ENCODE measurements around the gene FAM169A. TPM values are rescaled to one million over a fixed set of nuclear protein-coding genes. Genes with fewer than 3 reads are reported as not detected.

FAM169A gene
- total and polyA plus RNA-seq, 2 donors (not counting 3 experiments of a cell fraction or from before 2014, with no cell fraction given): 0.06 to 0.62 TPM

DNA sequence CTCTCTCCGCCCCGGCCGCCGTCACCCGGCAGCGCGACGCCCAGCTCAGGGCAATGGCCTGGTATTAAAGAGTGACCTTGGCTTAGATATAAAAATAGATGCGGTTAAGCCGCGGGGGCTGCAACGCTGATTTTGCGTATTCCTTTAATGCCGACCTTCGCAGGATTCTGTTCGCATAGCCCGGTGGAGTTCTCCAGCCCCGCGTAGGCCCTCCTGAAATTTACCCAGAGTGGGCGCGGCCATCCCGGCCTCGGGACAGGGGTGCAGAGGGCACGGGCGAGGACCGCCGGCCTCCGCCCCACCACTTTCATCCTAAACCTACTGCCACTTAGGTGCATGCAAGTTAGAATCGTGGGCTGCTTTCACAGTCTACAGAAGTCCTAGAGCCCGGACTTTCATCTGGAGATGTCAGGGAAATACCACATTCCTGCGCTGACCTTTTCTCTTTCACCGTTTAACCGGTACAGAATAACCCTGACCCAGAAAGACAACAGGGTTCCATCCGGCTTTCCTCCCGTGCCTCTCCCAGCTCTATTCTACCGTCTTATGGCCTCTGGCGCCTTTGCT, 492 bp upstream of the FAM169A start:
- intact Hi-C loops (cut with micrococcal nuclease): no loop called here
- H3K36me3 ChIP-seq (ENCODE audit: control insufficient read depth in 2 of 2, extremely low read depth in 1 of 2, insufficient read depth in 2 of 2, low read length in 2 of 2): no peaks in the 10 kb centered on the region
- H3K79me2 ChIP-seq (ENCODE audit: control insufficient read depth, insufficient read depth, low read length): no peaks in the 10 kb centered on the region
- TF ChIP-seq EZH2 (IDR thresholded peaks at IDR 0.05; ENCODE audit: borderline replicate concordance, low read depth, low read length, severe bottlenecking) (peak; percentile 72), POLR2A (IDR thresholded peaks at IDR 0.05; ENCODE audit: low read depth, low read length) (no peak)
- FAIRE-seq: no peak
- H3K4me2 ChIP-seq (ENCODE audit: insufficient read depth, low read length): peak overlapping the region; percentile 86
- peak overlapping the region; percentile 94 for H2AFZ ChIP-seq (ENCODE audit: low read depth, low read length)
- DNase-seq (ENCODE audit: low read depth, low spot score): no peak
- peaks cover 23 to 34% of the 10 kb centered on the region in 2 experiments for H3K27me3 ChIP-seq (ENCODE audit: control insufficient read depth in 2 of 2, insufficient read depth in 2 of 2, low read length in 2 of 2)
- H3K27ac ChIP-seq (ENCODE audit: insufficient read depth, low read depth, low read length): no peak overlapping the region
- peak overlapping the region in 2 of 3 experiments; percentile 25 to 40 for H3K4me3 ChIP-seq (replicated peaks in 1 of 3; ENCODE audit: insufficient read depth in 1 of 3, low read depth in 1 of 3, low read length in 3 of 3)
- dilution Hi-C loops (cut with MboI; ENCODE audit: extremely low pct_ligation_motif_present, low sequenced_read_pairs): no loop called here
- no peaks in the 10 kb centered on the region for H3K9me3 ChIP-seq (replicated peaks; ENCODE audit: control insufficient read depth, insufficient read depth, low read length)
- ChIA-PET POLR2A (no interaction called here), CTCF (interaction anchor here (1.1 kb wide), 1 partner anchor 41 kb away, joined by 3 read pairs; no protein-coding TSS in a partner anchor)
- peaks cover 11% of the 10 kb centered on the region for H3K4me1 ChIP-seq (ENCODE audit: control insufficient read depth, extremely low read depth, insufficient read depth, low read length)
- no peaks in the 10 kb centered on the region for H4K20me1 ChIP-seq (replicated peaks; ENCODE audit: control insufficient read depth, extremely low read depth, insufficient read depth, low read length)
- H3K9me1 ChIP-seq (replicated peaks; ENCODE audit: control insufficient read depth, extremely low read depth, insufficient read depth, low read length): no peaks in the 10 kb centered on the region
- no TSS peak for BruUV-seq (replicated peaks)
- H3K9ac ChIP-seq (replicated peaks; ENCODE audit: extremely low read depth, insufficient read depth, low read length): no peak overlapping the region

DNA sequence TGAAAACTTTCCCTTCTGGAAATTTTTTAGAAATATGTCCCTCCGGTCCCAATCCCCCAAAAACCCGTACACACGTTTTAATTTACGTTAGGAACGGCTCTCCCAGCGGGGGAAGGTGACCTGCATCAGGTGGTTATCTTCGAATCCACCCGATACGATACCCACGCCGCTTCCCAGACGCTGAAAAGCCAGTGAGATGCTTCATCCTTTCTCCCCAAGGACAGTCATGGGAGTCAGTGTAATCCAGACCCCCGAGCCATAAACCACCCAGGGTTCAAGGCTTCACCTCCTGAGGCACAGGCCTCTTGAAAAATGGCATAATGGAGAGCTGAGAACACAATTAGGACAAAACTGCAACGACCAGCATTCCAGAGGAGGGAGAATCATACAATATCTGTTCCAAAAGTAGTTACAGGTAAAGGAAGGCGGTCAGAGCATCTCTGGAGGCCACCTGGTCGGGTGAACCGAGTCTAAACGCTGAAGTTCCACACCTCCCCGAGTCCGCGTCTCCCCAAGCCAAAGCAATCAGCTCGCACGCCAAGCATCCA, 857 bp downstream of the FAM169A start:
- H3K9ac ChIP-seq (replicated peaks; ENCODE audit: extremely low read depth, insufficient read depth, low read length): peak overlapping the region; percentile 5
- H3K4me2 ChIP-seq (ENCODE audit: insufficient read depth, low read length): peak overlapping the region; percentile 86
- no TSS peak for BruUV-seq (replicated peaks)
- no peaks in the 10 kb centered on the region for H3K36me3 ChIP-seq (ENCODE audit: control insufficient read depth in 2 of 2, extremely low read depth in 1 of 2, insufficient read depth in 2 of 2, low read length in 2 of 2)
- TF ChIP-seq POLR2AphosphoS5 (IDR thresholded peaks at IDR 0.05; ENCODE audit: insufficient read depth, low read depth, low read length) (no peak), JUN (IDR thresholded peaks at IDR 0.05; ENCODE audit: borderline replicate concordance, insufficient read depth, insufficient read length, low read depth) (no peak)
- TF ChIP-seq, protein P1, sequence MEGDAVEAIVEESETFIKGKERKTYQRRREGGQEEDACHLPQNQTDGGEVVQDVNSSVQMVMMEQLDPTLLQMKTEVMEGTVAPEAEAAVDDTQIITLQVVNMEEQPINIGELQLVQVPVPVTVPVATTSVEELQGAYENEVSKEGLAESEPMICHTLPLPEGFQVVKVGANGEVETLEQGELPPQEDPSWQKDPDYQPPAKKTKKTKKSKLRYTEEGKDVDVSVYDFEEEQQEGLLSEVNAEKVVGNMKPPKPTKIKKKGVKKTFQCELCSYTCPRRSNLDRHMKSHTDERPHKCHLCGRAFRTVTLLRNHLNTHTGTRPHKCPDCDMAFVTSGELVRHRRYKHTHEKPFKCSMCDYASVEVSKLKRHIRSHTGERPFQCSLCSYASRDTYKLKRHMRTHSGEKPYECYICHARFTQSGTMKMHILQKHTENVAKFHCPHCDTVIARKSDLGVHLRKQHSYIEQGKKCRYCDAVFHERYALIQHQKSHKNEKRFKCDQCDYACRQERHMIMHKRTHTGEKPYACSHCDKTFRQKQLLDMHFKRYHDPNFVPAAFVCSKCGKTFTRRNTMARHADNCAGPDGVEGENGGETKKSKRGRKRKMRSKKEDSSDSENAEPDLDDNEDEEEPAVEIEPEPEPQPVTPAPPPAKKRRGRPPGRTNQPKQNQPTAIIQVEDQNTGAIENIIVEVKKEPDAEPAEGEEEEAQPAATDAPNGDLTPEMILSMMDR (IDR thresholded peaks at IDR 0.05; ENCODE audit: extremely low read depth in 1 of 2, insufficient read depth in 1 of 2, low read depth in 1 of 2, low read length in 2 of 2): no peak
- H3K27ac ChIP-seq (ENCODE audit: insufficient read depth, low read depth, low read length): no peak overlapping the region
- no peak for DNase-seq (ENCODE audit: low read depth, low spot score)
- FAIRE-seq: no peak
- CTCF ChIA-PET: interaction anchor here (0.9 kb wide), 1 partner anchor 14 kb away, joined by 4 read pairs; no protein-coding TSS in a partner anchor
- no peaks in the 10 kb centered on the region for H3K9me1 ChIP-seq (replicated peaks; ENCODE audit: control insufficient read depth, extremely low read depth, insufficient read depth, low read length)
- H3K9me3 ChIP-seq (replicated peaks; ENCODE audit: control insufficient read depth, insufficient read depth, low read length): no peaks in the 10 kb centered on the region
- peaks cover 11% of the 10 kb centered on the region for H3K4me1 ChIP-seq (ENCODE audit: control insufficient read depth, extremely low read depth, insufficient read depth, low read length)
- no peaks in the 10 kb centered on the region for H4K20me1 ChIP-seq (replicated peaks; ENCODE audit: control insufficient read depth, extremely low read depth, insufficient read depth, low read length)
- H3K79me2 ChIP-seq (ENCODE audit: control insufficient read depth, insufficient read depth, low read length): no peaks in the 10 kb centered on the region
- H3K4me3 ChIP-seq (replicated peaks in 1 of 3; ENCODE audit: insufficient read depth in 1 of 3, low read depth in 1 of 3, low read length in 3 of 3): peak overlapping the region; percentile 32 to 44 (median 40)
- intact Hi-C loops (cut with micrococcal nuclease): no loop called here
- dilution Hi-C loops (cut with MboI; ENCODE audit: extremely low pct_ligation_motif_present, low sequenced_read_pairs): no loop called here
- peak overlapping the region; percentile 94 for H2AFZ ChIP-seq (ENCODE audit: low read depth, low read length)
- POLR2A ChIA-PET: no interaction called here
- peaks cover 25 to 31% of the 10 kb centered on the region in 2 experiments for H3K27me3 ChIP-seq (ENCODE audit: control insufficient read depth in 2 of 2, insufficient read depth in 2 of 2, low read length in 2 of 2)
